ENCODE results near the gene EXOSC5. TPM values are rescaled to one million over a fixed set of nuclear protein-coding genes. Genes with fewer than 3 reads are reported as not detected.

EXOSC5 gene
- total and polyA plus RNA-seq, 9 of the 15 experiments (the other 6 are each of a cell fraction or from before 2014, with no cell fraction given): 10.9 to 75.5 (median 37.8) TPM

DNA sequence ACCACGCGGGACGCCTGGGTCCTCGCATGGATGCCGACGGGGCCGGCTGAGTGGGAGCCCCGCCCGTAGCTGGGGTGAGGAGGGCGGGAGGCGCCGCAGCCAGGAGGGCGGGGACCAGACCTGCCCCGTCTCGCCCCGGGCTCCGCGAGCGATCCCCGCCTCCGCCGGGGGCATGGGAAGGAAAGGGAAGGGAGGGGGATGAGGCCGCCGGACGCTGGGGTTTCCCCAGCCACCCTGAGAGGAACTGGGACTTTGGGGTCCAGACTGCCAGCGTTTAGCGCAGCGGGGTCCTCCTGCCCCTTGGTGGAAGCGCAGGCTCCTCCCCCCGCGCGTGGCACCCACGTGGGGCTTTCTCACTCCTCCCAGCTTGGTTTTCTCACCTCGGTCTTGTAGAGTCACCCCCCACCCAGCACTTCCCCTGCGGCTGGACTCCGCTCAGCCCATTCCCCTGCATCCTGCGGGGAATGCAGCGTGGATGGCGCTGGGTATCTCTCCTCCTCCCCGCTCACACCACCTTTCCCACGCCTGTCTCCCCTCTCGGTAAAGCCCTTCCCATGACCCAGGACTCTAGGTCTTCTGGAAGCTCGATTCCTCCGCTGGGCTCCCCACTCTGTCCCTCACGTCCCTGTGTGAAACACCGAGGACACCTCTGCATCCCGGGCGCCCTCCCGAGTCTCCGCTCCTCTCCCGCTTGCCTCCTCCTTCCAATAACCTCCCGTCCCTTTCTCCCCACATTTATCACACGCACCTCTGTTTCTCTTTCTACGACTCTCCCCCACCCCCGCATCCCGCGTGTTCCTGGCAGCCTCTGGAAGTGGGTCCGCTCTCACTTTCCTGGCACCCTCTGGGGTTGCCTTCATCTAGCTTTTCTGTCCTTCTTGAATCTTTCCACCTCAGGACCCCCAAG, 45.6 kb downstream of the EXOSC5 start:
- H2AFZ ChIP-seq (ENCODE audit: low read depth, low read length): peak overlapping the region; percentile 68; the same call in 1 of the 2 replicates
- peaks cover 71% of the 10 kb centered on the region for H3K79me2 ChIP-seq (ENCODE audit: control insufficient read depth, insufficient read depth, low read length)
- H3K36me3 ChIP-seq (ENCODE audit: control insufficient read depth, insufficient read depth, low read length): peaks cover 43% of the 10 kb centered on the region
- H3K9ac ChIP-seq (ENCODE audit: insufficient read depth in 1 of 2, low read depth in 2 of 2, low read length in 2 of 2): peak overlapping the region; percentile 85 to 99
- H3K9me1 ChIP-seq (ENCODE audit: control insufficient read depth, insufficient read depth, low read length): no peaks in the 10 kb centered on the region
- no peak for FAIRE-seq
- no peaks in the 10 kb centered on the region for H3K27me3 ChIP-seq (ENCODE audit: control insufficient read depth in 2 of 2, insufficient read depth in 2 of 2, low read length in 2 of 2)
- H3K4me3 ChIP-seq: peak overlapping the region; percentile 98
- DNase-seq (ENCODE audit: extremely low read depth in 1 of 4, low spot score in 3 of 4): peak; percentile 83 to 89 (median 84)
- peaks cover 17% of the 10 kb centered on the region for H4K20me1 ChIP-seq (replicated peaks; ENCODE audit: control insufficient read depth, insufficient read depth, low read length)
- no peaks in the 10 kb centered on the region for H3K9me3 ChIP-seq (replicated peaks; ENCODE audit: control insufficient read depth, insufficient read depth, low read depth, low read length)
- H3K4me1 ChIP-seq (replicated peaks in 1 of 2; ENCODE audit: control insufficient read depth in 2 of 2, insufficient read depth in 2 of 2, low read length in 2 of 2): peaks cover 11 to 44% of the 10 kb centered on the region in 2 experiments
- in situ Hi-C loops (cut with MboI): no loop called here
- no TSS peak for BruUV-seq (replicated peaks)
- 0% methylated on average over 31 of the region's 58 CpGs for WGBS (ENCODE audit: insufficient coverage, low coverage, missing lambda C conversion rate)
- POLR2A ChIA-PET: interaction anchor here (0.6 to 3.1 kb wide), 12 partner anchors 9 to 155 kb away, joined by 3 to 20 read pairs (median 4); partner anchors contain the start of gene B9D2
- intact Hi-C loops (cut with micrococcal nuclease): loop anchor here (1.0 to 5.0 kb wide), 3 partner anchors 28 to 89 kb away; partner anchors contain the start of gene HNRNPUL1
- CTCF ChIA-PET (ENCODE audit: low intra/inter-chr PET ratio): no interaction called here
- H3K27ac ChIP-seq (ENCODE audit: extremely low read depth, low read depth, low read length): peak overlapping the region; percentile 93
- peak overlapping the region; percentile 100 for H3K4me2 ChIP-seq (ENCODE audit: insufficient read depth, low read length)
- peak; percentile 76 for ATAC-seq
- TF ChIP-seq, protein P1, sequence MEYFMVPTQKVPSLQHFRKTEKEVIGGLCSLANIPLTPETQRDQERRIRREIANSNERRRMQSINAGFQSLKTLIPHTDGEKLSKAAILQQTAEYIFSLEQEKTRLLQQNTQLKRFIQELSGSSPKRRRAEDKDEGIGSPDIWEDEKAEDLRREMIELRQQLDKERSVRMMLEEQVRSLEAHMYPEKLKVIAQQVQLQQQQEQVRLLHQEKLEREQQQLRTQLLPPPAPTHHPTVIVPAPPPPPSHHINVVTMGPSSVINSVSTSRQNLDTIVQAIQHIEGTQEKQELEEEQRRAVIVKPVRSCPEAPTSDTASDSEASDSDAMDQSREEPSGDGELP (CRISPR knock-in tag; IDR thresholded peaks at IDR 0.05; ENCODE audit: borderline replicate concordance): 0 out of 2 replicates have a peak, but pooled peaks have one; percentile 43
- TF ChIP-seq SIN3A (IDR thresholded peaks at IDR 0.05; ENCODE audit: borderline replicate concordance in 2 of 2, control insufficient read depth in 1 of 2, low read depth in 2 of 2, low read length in 2 of 2) (peak in 1 of 2 experiments; percentile 80; a peak in 1 of 4 replicates), RNF2 (IDR thresholded peaks at IDR 0.05) (no peak), GABPB1 (CRISPR knock-in tag; IDR thresholded peaks at IDR 0.05) (0 out of 2 replicates have a peak, but pooled peaks have one; percentile 8), NCOA6 (IDR thresholded peaks at IDR 0.05) (no peak), EZH2 (IDR thresholded peaks at IDR 0.05; ENCODE audit: borderline replicate concordance, low read depth, low read length) (no peak), PTRF (tag; IDR thresholded peaks at IDR 0.05) (no peak), ESRRA (IDR thresholded peaks at IDR 0.05; ENCODE audit: borderline replicate concordance, low read depth) (no peak), SAFB (IDR thresholded peaks at IDR 0.05; ENCODE audit: borderline replicate concordance, low read depth, low read length) (peak; percentile 67), ZNF408 (CRISPR knock-in tag; IDR thresholded peaks at IDR 0.05; ENCODE audit: low read depth) (no peak), KAT8 (IDR thresholded peaks at IDR 0.05; ENCODE audit: low read depth) (no peak), BACH1 (tag; IDR thresholded peaks at IDR 0.05) (no peak), MTA1 (IDR thresholded peaks at IDR 0.05; ENCODE audit: borderline replicate concordance) (no peak; the same call in 1 of the 2 replicates), ATF1 (CRISPR knock-in tag; IDR thresholded peaks at IDR 0.05) (no peak), ATF1 (tag; IDR thresholded peaks at IDR 0.05) (peak; percentile 46; the same call in 1 of the 2 replicates)
- TF ChIP-seq, protein P2, sequence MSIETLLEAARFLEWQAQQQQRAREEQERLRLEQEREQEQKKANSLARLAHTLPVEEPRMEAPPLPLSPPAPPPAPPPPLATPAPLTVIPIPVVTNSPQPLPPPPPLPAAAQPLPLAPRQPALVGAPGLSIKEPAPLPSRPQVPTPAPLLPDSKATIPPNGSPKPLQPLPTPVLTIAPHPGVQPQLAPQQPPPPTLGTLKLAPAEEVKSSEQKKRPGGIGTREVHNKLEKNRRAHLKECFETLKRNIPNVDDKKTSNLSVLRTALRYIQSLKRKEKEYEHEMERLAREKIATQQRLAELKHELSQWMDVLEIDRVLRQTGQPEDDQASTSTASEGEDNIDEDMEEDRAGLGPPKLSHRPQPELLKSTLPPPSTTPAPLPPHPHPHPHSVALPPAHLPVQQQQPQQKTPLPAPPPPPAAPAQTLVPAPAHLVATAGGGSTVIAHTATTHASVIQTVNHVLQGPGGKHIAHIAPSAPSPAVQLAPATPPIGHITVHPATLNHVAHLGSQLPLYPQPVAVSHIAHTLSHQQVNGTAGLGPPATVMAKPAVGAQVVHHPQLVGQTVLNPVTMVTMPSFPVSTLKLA (conservative IDR thresholded peaks at IDR 0.05): peak; percentile 90 to 91
- TF ChIP-seq, protein P3, sequence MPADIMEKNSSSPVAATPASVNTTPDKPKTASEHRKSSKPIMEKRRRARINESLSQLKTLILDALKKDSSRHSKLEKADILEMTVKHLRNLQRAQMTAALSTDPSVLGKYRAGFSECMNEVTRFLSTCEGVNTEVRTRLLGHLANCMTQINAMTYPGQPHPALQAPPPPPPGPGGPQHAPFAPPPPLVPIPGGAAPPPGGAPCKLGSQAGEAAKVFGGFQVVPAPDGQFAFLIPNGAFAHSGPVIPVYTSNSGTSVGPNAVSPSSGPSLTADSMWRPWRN (IDR thresholded peaks at IDR 0.05; ENCODE audit: low read depth): peak; percentile 98
- TF ChIP-seq, protein P4, sequence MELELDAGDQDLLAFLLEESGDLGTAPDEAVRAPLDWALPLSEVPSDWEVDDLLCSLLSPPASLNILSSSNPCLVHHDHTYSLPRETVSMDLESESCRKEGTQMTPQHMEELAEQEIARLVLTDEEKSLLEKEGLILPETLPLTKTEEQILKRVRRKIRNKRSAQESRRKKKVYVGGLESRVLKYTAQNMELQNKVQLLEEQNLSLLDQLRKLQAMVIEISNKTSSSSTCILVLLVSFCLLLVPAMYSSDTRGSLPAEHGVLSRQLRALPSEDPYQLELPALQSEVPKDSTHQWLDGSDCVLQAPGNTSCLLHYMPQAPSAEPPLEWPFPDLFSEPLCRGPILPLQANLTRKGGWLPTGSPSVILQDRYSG (tag; conservative IDR thresholded peaks at IDR 0.05; ENCODE audit: low read depth): no peak
